Fibroblast of skin of back (primary cell): Measurements from ENCODE around the gene AKT3.

Source experiments
- DNase-seq: peaks from one replicate; pipeline ENCODE4 v3.0.0-alpha.2; 2013

Gene AKT3

DNA sequence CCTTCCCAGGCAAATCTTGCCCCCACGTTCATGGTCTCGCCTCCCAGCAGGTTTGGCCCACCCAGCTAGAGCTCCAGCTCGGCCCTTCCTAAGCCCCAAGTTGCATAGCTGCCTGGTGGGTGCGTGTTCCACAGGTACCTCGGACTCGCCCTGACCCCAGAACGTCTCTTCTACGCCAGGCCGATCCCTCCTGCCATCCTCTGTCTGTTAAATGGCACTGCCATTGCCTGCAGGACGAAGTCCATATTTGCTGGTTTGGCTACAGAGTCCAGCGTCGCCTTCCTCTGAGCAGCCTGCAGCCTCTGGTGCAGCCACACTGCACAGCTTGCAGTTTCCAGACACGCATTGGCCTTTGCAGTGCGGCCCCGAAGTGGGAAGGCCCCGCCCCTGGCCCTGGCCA, 366.1 kb downstream of the AKT3 start:
- no peak for DNase-seq

DNA sequence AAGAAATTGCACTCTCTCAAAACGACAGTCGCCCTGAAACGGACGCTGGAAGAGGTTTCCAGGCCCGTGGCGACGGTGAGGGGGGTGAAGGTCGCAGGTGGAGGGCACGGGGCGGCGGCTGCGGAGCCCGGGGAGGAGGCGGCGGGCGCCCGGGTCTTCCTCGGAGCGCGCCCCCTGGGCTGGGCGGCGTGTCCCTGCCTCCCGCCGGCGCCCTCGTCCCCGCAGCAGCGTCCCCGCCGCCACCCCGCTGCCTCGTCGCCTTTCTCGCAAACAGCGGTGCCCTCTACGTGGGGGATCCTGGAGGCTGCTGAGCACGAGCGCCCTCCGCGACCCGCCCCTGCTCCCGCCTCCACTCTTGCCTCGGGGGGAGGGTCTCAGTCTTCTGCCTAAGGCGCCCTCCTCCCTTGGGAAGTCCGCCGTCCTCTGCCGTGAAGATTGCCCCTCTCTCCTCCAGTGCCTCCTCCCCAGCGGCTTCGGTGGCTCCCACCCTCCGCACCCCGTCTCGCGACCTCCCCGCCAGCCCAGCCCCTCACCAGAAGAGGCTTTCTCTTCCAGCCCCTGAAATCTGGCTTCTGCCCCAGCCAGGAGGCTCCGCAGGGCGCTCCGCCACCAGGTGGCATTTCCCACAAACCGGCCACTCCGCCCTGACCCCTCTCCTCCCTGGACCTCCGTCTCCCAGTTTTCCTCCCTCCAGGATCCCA, 366.8 kb downstream of the AKT3 start:
- no peak for DNase-seq

DNA sequence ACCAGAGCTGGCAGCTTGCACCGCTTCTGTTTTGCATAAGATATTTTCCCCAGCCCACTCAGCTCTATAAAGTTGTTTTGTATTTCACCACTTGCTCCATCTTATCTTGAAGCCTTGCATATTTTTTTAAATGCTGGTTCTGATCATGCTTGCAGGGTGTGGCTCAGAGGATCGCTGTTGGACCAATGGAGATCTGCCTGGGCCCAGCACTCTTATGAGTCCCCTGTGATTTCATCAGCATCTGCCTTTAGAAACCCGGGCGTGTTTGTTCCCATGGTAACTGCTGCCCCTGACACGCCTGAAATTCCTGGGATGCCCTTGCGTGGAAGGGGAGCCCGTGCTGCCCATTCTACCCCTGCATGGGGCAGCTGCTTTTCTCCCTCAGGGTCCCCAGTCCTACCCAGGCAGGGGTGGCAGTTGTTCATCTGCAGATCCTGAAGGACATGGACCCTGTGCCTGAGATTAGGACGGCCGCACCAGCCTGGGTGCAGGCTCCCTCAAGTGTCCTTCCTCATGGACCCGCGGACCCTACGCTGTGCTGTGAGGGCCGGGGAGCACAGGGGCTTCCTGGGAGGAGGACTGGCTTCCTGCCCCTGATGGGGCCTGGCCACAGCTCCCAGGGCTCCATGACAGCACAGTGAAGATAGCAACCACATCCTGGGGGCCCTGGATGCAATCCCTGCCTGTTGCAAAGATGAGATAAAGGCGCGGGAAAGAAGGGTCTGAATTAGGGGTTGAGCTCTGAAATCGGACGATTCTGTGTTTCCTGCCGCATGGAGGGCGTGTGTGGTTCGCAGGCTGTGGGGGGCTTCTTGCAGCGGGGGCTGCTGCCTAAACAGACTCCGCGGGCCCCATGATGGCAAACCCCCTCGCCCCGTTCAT, 367.7 kb downstream of the AKT3 start:
- DNase-seq, result peak; percentile 73

DNA sequence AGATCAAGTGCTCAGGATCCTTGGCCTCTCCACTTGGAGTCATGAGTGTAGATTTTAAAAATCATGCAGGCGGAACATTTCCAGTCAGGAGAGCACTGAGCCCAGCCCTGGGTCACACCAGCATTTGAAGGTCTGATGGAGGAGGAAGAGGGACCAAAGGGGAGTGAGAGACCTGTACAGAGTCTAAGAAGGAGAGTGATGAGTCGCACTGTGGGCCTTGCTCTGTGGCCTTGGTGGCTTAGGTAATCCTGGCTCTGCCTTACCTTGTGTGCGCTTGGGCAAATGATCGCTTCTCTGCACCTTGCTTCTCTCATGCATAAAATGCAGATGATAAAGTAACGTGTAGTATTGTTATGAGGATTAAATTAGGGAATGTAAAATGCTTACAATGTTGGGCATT, 368.9 kb downstream of the AKT3 start:
- DNase-seq, result no peak

DNA sequence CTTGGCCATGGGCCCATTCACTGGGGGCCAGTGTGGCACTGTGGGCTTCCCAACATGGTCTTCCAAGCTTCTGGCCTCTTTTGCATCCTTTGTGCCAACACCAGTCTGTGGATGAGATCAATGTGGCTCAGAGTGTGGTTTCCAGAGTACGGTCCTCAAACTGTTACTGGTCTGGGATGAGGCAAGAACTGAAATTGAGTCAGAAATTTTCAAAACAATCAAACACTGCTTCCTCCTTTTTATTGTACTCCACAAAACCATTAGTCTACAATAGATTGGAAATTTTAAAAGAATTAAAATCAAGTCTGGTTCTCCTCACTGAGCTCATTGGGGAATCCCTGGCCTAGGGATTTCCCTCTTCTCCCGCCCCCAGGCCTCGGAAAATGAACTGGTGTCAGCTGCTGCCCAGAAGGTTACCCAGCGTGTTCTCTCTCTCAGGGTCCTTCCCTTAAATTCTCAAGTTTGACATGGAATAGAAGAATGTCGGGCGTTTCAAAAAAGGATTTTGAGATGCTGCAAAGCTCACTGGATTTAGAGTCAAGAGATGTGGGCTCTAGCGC, 372.2 kb downstream of the AKT3 start:
- no peak for DNase-seq

- peak; percentile 56 for DNase-seq
Observed at GRCh38 chr1:243475966-243476365, 374.1 kb downstream of the AKT3 start.

- no peak for DNase-seq
Observed at GRCh38 chr1:243474906-243475305, 375.1 kb downstream of the AKT3 start.

DNA sequence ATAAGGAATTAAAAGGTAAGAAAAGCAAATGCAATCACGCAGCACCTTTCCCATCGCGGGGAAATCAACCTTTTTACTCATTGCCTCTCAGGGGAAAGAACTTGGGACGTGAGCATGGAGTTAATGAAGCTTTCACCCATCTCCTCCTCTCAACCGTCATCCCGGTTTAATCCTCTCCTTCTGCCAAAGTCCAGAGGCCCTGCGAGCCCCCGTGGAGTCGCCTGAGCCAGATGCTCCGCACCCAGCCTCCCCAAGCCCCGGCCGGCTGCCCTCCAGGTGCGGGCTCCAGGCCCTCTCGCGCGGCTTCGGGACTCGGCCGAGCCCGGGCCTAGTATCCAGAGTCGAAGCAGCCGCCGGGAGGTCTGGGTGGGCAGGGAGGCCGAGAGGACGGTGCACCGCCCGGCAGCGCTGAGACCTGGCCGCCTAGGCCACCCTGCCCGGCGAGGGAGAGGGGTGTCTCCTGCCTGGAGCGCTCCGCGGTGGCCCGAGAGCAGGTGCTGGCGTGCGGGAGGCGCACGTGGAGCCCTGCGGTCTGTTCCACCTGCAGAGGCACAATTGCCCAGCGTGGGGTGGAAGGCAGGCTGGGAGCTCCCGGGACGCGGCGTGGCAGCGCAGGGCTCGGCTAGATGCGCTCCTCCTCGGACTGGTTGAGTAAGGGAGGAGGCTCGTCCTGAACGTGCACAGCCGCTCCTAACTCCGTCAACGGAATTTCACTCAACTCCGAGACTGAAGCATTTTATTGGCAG, 375.7 kb downstream of the AKT3 start:
- DNase-seq, result no peak

GRCh38 chr1:243473227-243474135, 376.6 kb downstream of the AKT3 start:
- DNase-seq, result peak; percentile 39

DNA sequence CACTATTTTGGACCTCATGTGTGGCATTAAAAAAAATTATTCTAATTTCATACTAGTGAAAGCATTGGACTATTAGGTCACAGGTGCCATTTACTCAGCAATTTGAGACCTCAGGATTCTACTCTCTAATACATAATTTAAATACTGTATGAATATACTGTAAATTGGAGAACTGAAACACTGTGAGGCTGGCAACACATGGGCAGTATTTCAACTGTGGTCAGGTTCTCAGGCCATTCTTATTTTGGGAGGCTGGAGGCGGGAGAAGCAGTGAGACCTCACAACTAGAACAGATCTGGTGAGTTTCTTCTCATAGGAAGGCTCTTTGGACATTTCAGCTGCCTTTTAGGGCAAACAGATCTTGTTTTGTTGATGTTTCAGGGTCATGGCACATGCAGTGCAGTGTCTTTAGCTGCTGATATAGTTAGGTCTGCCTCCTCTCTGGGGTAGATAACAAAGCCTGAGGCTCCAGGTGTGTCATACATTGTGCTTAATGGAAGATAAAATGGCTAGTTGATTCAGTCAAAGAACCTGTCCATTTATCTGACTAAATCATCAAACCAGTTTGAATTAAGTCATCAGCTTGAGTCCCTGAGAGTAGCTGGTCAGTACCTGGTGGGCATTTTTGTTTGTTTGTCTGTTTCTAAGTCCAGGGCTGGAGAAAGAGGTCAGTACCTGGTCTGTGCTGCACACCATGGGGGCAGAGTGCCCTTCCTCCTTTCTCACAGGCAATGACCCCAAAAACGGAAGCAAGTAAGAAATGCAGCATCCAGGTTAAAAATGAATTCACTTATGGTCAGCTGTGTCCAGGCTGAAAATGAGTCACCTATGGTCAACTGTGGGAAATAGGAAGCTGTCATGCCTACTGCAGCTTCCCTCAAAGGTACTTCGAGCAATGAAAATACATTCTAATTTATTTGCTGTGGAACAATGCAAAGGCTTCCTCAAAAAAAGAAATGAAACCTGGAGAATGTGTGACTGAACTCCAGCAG, 378.0 kb downstream of the AKT3 start:
- no peak for DNase-seq

DNA sequence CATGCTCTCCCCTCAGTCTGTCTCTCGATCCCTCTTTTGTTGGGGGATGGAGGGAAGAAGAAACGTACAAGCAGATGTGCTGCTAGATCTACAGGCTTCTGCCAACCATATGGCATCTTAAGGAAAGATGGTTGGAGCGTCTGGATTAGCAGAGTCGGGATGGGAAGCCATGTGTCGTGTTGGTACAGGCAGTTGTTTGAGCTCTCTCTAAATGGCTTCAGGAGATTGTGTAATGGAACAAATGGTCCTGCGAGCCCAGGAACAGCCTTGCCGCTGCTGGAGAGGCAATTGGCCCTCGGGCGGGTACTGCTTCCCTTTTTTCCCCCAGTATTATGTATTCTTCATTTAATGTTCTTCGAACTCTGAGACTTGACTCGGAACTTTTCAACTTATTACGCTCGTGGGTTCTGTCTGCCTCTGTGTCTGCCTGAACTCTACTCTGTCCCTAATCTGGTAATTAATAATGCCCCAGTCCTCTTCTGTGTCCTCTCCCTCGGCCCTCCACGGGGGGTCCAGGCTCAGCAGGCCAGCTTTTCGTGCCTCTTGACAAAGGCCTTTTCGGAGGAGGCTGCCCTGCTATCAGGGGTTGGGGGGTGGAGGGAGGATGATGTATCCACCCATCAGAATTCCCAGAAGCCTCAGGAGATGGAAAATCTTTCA, 378.9 kb downstream of the AKT3 start:
- no peak for DNase-seq

DNA sequence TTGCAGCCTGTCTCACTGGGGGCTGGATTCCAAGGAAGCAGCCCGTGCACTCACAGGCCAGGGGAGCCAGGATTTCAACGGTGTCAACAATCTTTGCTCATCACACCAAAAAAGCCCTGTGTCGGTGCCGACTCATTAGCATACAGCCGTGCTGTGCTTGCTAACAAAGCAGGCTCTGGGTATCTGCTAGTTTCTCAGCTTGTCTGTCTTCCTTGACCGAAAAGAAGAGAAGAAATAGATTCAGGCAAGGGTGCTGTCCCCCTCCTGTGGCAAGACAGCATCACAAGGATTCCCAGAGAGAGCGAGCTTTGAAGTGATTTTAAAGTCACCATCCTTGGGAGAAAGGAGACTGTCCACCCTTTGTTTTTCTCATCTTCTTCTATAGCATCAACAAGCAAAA, 379.5 kb downstream of the AKT3 start:
- DNase-seq, result no peak

DNA sequence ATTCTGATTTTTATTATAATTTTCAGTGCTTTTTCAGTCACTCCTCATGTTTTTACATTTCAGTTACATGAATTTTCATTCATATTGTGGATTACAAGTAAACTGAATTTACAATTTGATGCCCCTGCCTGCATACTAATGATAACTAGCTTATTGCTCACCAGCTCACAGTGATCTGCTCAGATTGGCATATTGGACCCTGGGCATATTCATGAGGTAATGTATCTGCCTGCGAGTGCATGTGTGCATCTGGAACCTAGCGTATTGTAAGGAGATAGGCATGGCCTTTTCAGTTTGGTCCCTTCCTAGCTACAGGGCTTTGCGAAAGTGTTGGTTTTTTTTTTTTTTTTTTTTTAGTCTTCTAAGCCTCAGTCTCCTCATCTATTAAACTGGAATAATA, 380.5 kb downstream of the AKT3 start:
- no peak for DNase-seq

DNA sequence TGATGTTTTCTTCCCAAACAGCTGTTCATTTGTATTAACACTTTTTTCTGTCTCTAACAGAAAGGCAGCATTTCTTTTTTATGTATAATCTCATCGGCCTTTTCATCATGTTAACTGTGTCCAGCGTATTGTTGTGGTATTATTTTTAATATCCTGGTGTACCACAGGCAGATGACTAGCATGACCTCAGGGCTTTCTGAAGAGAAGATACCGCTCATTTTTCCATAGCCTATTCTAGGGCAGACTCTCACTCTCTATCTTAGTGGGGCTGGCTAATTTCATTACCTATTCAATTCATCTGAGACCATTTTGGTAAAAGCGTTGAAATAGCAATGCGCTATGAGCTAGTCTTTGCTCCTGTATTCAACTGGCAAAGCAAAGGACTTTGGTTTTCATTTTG, 384.3 kb downstream of the AKT3 start:
- no peak for DNase-seq

GRCh38 chr1:243465081-243465480, 385.0 kb downstream of the AKT3 start:
- DNase-seq, result no peak

DNA sequence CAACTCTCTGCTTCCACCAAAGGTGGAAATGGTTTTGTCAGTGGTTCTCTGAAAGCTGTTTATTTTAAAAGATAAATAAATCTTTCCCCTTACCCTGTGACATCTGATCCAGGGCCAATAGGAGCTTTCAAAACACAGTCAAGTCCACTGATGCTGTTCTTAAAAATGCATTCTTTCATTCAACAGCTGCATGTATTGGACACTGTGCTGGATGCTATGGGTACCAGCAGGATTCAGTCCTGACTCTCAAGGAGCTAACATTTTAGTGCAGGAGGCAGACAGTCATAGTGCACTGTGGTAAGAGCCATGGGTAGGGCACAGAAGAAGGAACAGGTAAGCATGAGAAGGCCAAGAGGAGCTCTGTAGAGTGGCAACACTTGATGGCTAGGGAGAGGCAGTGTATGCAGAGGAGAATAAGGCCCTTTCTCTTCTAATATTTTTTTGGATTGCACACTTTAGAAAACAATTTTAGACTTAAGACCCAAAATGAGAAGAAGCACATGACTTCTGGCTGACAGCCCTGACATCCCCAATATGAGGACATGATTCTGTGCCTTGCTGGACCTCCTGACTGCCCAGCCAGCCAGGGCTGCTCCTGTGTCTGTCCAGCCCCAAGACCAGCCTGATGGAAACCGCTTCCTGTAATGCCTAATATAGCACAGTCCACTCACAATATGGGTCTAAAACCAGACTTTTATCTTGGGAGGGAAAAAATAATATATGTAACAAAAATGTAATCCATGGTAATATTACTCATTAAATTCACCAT, 386.9 kb downstream of the AKT3 start:
- DNase-seq, result no peak

GRCh38 chr1:243461700-243462099, 388.3 kb downstream of the AKT3 start:
- DNase-seq, result no peak

DNA sequence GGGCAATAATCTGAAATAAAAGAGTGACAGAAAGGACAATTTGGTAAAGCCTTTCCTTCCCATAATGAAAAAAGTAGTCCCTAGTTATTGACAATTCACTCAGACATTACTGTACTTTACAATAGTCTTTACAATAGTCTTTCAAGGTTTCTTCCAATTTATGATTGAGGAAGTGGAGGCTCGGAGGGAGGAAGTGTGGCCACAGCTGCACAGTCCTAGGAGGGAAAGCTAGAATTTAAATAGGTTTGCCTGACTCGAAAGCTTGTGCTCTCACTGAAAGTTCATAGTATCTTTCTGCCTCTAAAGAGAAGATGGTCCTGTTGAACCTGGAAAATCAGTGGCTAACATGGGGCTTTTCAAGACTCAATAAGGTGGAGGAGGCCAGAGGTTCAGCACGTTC, 391.0 kb downstream of the AKT3 start:
- no peak for DNase-seq

DNA sequence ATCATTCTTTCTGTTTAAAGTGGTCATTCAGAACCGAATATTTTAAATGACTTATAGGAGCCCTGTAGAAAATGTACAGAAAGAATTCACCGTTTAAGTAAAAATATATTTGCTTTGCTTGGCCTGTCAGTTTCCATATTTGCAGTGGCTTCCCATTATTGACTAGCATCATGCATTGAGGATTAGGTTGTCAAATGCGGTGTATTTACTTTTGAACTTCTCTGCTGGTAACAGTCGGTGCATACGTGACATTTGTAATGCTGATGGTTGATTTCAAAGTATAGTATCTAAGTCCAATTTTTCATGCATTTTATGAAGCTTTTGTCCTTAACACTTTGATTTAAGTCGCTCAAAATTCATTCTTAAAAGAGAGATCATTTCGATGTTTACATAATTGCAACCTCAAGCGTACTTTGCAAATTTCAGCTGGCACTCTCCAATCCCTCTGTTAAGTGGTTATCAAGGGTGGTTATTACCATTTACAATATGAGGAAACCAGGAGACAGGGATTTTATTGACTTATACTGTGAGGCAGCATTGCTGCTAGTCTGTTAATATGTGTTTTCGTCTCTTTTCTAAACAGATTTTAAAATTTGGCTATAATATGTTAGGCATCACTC, 392.6 kb downstream of the AKT3 start:
- DNase-seq, result no peak
